SK-N-SH (cell line): ENCODE data around the gene POLR3C.
"Not testable (repeated sequence)": the region's sequence is repeated elsewhere in the genome, so short reads cannot be mapped to it uniquely, and the experiment has no call there.

ENCODE experiments used
- GABPA ChIP-seq: IDR thresholded peaks from 2 replicates; pipeline ENCODE4 v1.4.0; 2012; ENCODE audit warnings: low read depth, mild to moderate bottlenecking
- MAX ChIP-seq: IDR thresholded peaks from 2 replicates; pipeline ENCODE4 v1.4.0; 2012; ENCODE audit warnings: low read depth
- POLR2AphosphoS5 ChIP-seq: IDR thresholded peaks from 2 replicates; pipeline ENCODE4 v1.6.1; 2012; ENCODE audit warnings: low read depth, low read length
- RAD21 ChIP-seq: IDR thresholded peaks from 2 replicates; pipeline ENCODE4 v1.6.1; 2012; ENCODE audit warnings: mild to moderate bottlenecking, low read length
- RXRA ChIP-seq: IDR thresholded peaks from 2 replicates; pipeline ENCODE4 v1.4.0; 2012; ENCODE audit warnings: low read depth, mild to moderate bottlenecking, borderline replicate concordance
- SMC3 ChIP-seq: IDR thresholded peaks from 2 replicates; pipeline ENCODE4 v1.6.1; 2012; ENCODE audit warnings: low read depth, low read length, improper control_type of control experiment
- TAF1 ChIP-seq: IDR thresholded peaks from 2 replicates; pipeline ENCODE4 v1.6.1; 2012; ENCODE audit warnings: low read depth, mild to moderate bottlenecking, low read length, moderate library complexity, borderline replicate concordance
- USF2 ChIP-seq: fragments of 150-350 bp; IDR thresholded peaks from 2 replicates; pipeline ENCODE4 v1.6.1; 2017; ENCODE audit warnings: antibody characterized with exemption, low read length, low read depth, borderline replicate concordance
- YY1 ChIP-seq: IDR thresholded peaks from 2 replicates; pipeline ENCODE4 v1.4.0; 2012; ENCODE audit warnings: low read depth, mild to moderate bottlenecking
- TF ChIP-seq, protein P1 (sequence below): fragments of 200-600 bp; sonication (generic); IDR thresholded peaks from 2 replicates; pipeline ENCODE4 v1.6.1; 2017; ENCODE audit warnings: antibody characterized with exemption, mild to moderate bottlenecking, moderate library complexity
- TF ChIP-seq, protein P2 (sequence below): fragments of 150-350 bp; IDR thresholded peaks from 2 replicates; pipeline ENCODE4 v1.6.1; 2016; ENCODE audit warnings: mild to moderate bottlenecking, low read depth, low read length
- TF ChIP-seq, protein P3 (sequence below): IDR thresholded peaks from 2 replicates; pipeline ENCODE4; 2012

GRCh38 chr1:145791860-145792259 lies 32.1 kb upstream of the POLR3C start:
- TF ChIP-seq, protein P1, sequence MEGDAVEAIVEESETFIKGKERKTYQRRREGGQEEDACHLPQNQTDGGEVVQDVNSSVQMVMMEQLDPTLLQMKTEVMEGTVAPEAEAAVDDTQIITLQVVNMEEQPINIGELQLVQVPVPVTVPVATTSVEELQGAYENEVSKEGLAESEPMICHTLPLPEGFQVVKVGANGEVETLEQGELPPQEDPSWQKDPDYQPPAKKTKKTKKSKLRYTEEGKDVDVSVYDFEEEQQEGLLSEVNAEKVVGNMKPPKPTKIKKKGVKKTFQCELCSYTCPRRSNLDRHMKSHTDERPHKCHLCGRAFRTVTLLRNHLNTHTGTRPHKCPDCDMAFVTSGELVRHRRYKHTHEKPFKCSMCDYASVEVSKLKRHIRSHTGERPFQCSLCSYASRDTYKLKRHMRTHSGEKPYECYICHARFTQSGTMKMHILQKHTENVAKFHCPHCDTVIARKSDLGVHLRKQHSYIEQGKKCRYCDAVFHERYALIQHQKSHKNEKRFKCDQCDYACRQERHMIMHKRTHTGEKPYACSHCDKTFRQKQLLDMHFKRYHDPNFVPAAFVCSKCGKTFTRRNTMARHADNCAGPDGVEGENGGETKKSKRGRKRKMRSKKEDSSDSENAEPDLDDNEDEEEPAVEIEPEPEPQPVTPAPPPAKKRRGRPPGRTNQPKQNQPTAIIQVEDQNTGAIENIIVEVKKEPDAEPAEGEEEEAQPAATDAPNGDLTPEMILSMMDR = not testable (repeated sequence)
- not testable (repeated sequence) for TF ChIP-seq POLR2AphosphoS5, RXRA, USF2, MAX, YY1, GABPA, TAF1, SMC3, RAD21
- TF ChIP-seq, protein P2, sequence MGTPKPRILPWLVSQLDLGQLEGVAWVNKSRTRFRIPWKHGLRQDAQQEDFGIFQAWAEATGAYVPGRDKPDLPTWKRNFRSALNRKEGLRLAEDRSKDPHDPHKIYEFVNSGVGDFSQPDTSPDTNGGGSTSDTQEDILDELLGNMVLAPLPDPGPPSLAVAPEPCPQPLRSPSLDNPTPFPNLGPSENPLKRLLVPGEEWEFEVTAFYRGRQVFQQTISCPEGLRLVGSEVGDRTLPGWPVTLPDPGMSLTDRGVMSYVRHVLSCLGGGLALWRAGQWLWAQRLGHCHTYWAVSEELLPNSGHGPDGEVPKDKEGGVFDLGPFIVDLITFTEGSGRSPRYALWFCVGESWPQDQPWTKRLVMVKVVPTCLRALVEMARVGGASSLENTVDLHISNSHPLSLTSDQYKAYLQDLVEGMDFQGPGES = not testable (repeated sequence)
- TF ChIP-seq, protein P3, sequence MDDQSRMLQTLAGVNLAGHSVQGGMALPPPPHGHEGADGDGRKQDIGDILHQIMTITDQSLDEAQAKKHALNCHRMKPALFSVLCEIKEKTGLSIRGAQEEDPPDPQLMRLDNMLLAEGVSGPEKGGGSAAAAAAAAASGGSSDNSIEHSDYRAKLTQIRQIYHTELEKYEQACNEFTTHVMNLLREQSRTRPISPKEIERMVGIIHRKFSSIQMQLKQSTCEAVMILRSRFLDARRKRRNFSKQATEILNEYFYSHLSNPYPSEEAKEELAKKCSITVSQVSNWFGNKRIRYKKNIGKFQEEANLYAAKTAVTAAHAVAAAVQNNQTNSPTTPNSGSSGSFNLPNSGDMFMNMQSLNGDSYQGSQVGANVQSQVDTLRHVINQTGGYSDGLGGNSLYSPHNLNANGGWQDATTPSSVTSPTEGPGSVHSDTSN = not testable (repeated sequence)
